PC-9 (cell line): ENCODE results near the gene FAAH.
"Not testable (repeated sequence)": the region's sequence is repeated elsewhere in the genome, so short reads cannot be mapped to it uniquely, and the experiment has no call there.

Experiments used
- EZH2 ChIP-seq: fragments of 200-600 bp; sonication (generic); IDR thresholded peaks from 2 replicates; pipeline ENCODE4 v1.8.0; 2017; ENCODE audit warnings: antibody characterized with exemption, low read depth
- TF ChIP-seq, protein P1 (sequence below): fragments of 200-600 bp; sonication (generic); conservative IDR thresholded peaks from 2 replicates; pipeline ENCODE4 v1.6.1; 2017; ENCODE audit warnings: mixed run types, antibody characterized with exemption, mild to moderate bottlenecking, moderate library complexity

DNA sequence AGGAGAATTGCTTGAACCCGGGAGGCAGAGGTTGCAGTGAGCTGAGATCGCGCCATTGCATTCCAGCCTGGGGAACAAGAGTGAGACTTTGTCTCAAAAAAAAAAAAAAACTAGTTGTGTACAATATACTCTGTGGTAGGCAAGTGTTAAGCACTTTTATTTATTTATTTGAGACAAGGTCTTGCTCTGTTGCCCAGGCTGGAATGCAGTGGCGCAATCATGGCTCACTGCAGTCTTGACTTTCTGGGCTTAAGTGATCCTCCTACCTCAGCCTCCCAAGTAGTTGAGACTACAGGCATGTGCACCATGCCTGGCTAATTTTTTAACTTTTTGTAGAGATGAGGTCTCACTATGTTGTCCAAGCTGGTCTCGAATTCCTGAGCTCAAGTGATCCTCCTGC is 38.2 kb upstream of the FAAH start:
- TF ChIP-seq, protein P1, sequence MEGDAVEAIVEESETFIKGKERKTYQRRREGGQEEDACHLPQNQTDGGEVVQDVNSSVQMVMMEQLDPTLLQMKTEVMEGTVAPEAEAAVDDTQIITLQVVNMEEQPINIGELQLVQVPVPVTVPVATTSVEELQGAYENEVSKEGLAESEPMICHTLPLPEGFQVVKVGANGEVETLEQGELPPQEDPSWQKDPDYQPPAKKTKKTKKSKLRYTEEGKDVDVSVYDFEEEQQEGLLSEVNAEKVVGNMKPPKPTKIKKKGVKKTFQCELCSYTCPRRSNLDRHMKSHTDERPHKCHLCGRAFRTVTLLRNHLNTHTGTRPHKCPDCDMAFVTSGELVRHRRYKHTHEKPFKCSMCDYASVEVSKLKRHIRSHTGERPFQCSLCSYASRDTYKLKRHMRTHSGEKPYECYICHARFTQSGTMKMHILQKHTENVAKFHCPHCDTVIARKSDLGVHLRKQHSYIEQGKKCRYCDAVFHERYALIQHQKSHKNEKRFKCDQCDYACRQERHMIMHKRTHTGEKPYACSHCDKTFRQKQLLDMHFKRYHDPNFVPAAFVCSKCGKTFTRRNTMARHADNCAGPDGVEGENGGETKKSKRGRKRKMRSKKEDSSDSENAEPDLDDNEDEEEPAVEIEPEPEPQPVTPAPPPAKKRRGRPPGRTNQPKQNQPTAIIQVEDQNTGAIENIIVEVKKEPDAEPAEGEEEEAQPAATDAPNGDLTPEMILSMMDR, result not testable (repeated sequence)
- not testable (repeated sequence) for TF ChIP-seq EZH2
